Parathyroid adenoma (tissue), 2 donors: ENCODE data around the gene GPC5.
"Not testable (repeated sequence)": the region's sequence is repeated elsewhere in the genome, so short reads cannot be mapped to it uniquely, and the experiment has no call there.

ENCODE experiments used
- H2AFZ ChIP-seq: fragments of 300-600 bp; sonication (generic); one replicate; pipeline ENCODE4 v1.7.0; 2017; ENCODE audit warnings: antibody characterized with exemption, mild to moderate bottlenecking
- H3K27ac ChIP-seq: fragments of 300-600 bp; sonication (generic); one replicate; pipeline ENCODE4 v1.7.0; 2017
- H3K27me3 ChIP-seq: fragments of 300-600 bp; sonication (generic); one replicate; pipeline ENCODE4 v1.7.0; 2017; ENCODE audit warnings: low read length; ENCODE audit not compliant: control insufficient read depth, insufficient read depth
- H3K36me3 ChIP-seq: fragments of 300-600 bp; sonication (generic); one replicate; pipeline ENCODE4 v1.7.0; 2017; ENCODE audit warnings: low read length; ENCODE audit not compliant: control insufficient read depth, insufficient read depth
- H3K4me1 ChIP-seq: fragments of 300-600 bp; sonication (generic); one replicate; pipeline ENCODE4 v1.7.0; 2017; ENCODE audit warnings: control low read depth
- H3K4me2 ChIP-seq: fragments of 300-600 bp; sonication (generic); one replicate; pipeline ENCODE4 v1.7.0; 2017; ENCODE audit warnings: low read length
- H3K4me3 ChIP-seq: fragments of 300-600 bp; sonication (generic); one replicate; pipeline ENCODE4 v1.7.0; 2017; ENCODE audit warnings: low read depth, low read length
- H3K79me2 ChIP-seq: fragments of 300-600 bp; sonication (generic); one replicate; pipeline ENCODE4 v1.7.0; 2017; ENCODE audit warnings: control low read depth
- H3K9ac ChIP-seq: fragments of 300-600 bp; sonication (generic); one replicate; pipeline ENCODE4 v1.7.0; 2017; ENCODE audit warnings: mild to moderate bottlenecking
- H3K9me3 ChIP-seq: fragments of 300-600 bp; sonication (generic); one replicate; pipeline ENCODE4 v1.7.0; 2017; ENCODE audit warnings: low read length; ENCODE audit not compliant: control insufficient read depth
- TF ChIP-seq, protein P1 (sequence below): fragments of 300-600 bp; sonication (generic); IDR thresholded peaks from one replicate; pipeline ENCODE4 v1.7.0; 2017; ENCODE audit warnings: antibody characterized with exemption, mild to moderate bottlenecking
- donor health status: primary hyperparathyroidism.

GPC5 gene

DNA sequence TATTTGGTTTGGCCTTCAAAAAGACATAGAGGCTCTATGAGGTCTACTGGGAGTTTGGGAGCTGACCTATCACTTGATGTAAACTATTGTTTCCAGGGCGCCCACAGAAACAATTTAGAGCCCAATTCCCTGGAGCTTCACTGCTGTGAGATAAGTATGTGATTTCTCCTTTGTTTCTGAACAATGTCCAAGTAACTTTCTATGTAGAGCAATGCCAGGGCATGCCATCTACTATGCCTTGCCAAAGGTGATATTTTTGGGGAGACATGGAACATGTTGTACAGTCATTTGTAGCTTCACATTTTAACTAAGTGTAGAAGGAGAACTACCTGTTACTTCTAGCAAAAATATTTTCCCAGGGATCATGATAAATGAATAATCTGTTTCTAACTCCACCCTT, 872.6 kb downstream of the GPC5 start:
- Histone ChIP-seq H3K36me3 (no peaks in the 10 kb centered on the region), H3K27ac (no peak overlapping the region), H3K9ac (no peak overlapping the region), H3K4me2 (no peak overlapping the region), H2AFZ (no peak overlapping the region), H3K4me3 (no peak overlapping the region), H3K27me3 (no peaks in the 10 kb centered on the region), H3K4me1 (no peaks in the 10 kb centered on the region), H3K79me2 (no peaks in the 10 kb centered on the region), H3K9me3 (no peaks in the 10 kb centered on the region)
- TF ChIP-seq, protein P1, sequence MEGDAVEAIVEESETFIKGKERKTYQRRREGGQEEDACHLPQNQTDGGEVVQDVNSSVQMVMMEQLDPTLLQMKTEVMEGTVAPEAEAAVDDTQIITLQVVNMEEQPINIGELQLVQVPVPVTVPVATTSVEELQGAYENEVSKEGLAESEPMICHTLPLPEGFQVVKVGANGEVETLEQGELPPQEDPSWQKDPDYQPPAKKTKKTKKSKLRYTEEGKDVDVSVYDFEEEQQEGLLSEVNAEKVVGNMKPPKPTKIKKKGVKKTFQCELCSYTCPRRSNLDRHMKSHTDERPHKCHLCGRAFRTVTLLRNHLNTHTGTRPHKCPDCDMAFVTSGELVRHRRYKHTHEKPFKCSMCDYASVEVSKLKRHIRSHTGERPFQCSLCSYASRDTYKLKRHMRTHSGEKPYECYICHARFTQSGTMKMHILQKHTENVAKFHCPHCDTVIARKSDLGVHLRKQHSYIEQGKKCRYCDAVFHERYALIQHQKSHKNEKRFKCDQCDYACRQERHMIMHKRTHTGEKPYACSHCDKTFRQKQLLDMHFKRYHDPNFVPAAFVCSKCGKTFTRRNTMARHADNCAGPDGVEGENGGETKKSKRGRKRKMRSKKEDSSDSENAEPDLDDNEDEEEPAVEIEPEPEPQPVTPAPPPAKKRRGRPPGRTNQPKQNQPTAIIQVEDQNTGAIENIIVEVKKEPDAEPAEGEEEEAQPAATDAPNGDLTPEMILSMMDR: no peak

DNA sequence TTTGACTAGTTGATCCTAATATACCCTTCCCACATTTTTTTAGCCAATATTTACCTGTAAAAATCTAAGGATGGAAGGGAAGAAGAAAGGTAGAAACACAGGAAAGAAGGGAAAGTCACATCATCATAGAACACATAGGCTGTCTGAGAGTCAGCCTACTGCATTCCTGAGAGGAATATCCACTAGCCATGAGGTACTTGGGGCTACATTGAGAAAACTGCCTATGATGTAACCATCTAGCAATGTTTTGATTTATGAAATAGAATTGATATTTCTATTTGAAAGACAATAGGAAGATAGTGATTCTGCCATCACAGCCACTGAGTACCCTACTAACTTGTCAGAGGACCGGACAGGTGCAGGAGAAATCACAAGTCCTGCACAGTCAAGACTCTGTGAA, 873.8 kb downstream of the GPC5 start:
- H3K9me3 ChIP-seq: no peaks in the 10 kb centered on the region
- TF ChIP-seq, protein P1: no peak
- no peak overlapping the region for H3K9ac ChIP-seq
- H3K27ac ChIP-seq: no peak overlapping the region
- no peaks in the 10 kb centered on the region for H3K4me1 ChIP-seq
- H2AFZ ChIP-seq: no peak overlapping the region
- H3K36me3 ChIP-seq: no peaks in the 10 kb centered on the region
- no peaks in the 10 kb centered on the region for H3K79me2 ChIP-seq
- no peaks in the 10 kb centered on the region for H3K27me3 ChIP-seq
- H3K4me3 ChIP-seq: no peak overlapping the region
- H3K4me2 ChIP-seq: no peak overlapping the region

DNA sequence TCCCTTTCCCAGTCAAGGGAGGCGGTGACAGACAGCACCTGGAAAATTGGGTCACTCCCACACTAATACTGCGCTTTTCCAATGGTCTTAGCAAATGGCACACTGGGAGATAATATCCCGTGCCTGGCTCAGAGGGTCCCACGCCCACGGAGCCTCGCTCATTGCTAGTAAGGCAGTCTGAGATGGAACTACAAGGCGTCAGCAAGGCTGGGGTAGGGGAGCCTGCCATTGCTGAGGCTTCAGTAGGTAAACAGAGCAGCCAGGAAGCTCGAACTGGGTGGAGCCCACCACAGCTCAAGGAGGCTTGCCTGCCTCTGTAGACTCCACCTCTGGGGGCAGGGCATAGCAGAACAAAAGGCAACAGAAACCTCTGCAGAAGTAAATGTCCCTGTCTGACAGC, 882.6 kb downstream of the GPC5 start:
- not testable (repeated sequence) for H3K9ac ChIP-seq, H3K4me2 ChIP-seq

DNA sequence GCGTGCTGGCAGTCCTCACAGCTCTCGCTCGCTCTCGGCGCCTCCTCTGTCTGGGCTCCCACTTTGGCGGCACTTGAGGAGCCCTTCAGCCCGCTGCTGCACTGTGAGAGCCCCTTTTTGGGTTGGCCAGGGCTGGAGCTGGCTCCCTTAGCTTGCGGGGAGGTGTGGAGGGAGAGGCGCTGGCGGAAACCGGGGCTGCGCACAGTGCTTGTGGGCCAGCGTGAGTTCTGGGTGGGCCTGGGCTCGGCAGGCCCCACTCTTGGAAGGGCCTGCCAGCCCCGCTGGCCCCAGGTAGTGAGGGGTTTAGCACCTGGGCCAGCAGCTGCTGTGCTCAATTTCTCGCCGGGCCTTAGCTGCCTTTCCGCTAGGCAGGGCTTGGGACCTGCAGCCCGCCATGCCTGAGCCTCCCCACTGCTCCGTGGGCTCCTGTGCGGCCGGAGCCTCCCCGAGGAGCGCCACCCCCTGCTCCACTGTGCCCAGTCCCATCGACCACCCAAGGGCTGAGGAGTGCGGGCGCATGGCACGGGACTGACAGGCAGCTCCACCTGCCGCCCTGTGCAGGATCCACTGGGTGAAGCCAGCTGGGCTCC, 892.4 kb downstream of the GPC5 start:
- H3K27ac ChIP-seq, H3K79me2 ChIP-seq, H3K4me3 ChIP-seq, H2AFZ ChIP-seq, H3K9me3 ChIP-seq, H3K9ac ChIP-seq, H3K4me2 ChIP-seq, H3K27me3 ChIP-seq, H3K4me1 ChIP-seq, H3K36me3 ChIP-seq: not testable (repeated sequence)

More for the DNA sequence above, 882.6 kb downstream of the GPC5 start:
- not testable (repeated sequence) for H3K4me3 ChIP-seq, H3K27me3 ChIP-seq, H3K9me3 ChIP-seq, H3K4me1 ChIP-seq, H3K36me3 ChIP-seq, H3K27ac ChIP-seq, H3K79me2 ChIP-seq, H2AFZ ChIP-seq

DNA sequence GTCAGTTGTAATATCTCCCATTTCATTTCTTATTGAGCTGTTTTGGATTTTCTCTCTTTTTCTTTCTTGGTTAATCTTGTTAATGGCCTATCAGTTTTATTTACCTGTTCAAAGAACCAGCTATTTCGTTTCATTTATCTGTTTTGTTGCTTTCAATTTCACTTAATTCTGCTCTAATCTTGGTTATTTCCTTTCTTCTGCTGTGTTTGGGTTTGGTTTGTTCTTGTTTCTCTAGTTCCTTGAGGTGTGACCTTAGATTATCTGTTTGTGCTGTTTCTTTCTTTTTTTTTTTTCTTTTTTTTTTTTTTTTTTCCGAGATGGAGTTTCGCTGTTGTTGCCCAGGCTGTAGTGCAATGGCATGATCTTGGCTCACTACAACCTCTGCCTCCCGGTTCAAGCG, 896.1 kb downstream of the GPC5 start:
- not testable (repeated sequence) for H3K9ac ChIP-seq, H3K27me3 ChIP-seq, H3K36me3 ChIP-seq, H2AFZ ChIP-seq, H3K9me3 ChIP-seq, H3K4me1 ChIP-seq, H3K27ac ChIP-seq, H3K4me3 ChIP-seq, H3K4me2 ChIP-seq, H3K79me2 ChIP-seq

DNA sequence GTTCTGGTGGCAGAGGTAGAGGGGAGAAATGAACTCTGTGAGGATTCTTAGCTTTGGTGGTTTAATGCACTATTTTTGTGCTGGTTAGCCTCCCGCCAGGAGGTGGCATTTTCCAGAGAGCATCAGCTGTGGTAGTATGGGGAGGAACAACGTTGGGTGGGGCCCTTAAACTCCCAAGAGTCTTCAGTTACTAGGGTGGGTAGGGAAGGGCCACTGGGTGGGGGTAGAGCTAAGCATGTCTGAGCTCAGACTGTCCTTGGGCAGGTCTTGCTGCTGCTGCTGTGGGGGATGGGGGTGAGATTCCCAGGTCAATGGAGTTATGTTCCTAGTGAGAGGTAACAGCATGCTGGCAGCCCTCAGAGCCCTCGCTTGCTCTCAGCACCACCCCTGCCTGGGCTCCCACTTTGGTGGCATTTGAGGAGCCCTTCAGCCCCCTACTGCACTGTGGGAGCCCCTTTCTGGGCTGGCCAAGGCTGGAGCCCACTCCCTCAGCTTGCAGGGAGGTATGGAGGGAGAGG, 897.8 kb downstream of the GPC5 start:
- H3K27me3 ChIP-seq, H3K4me1 ChIP-seq, H3K36me3 ChIP-seq, H3K27ac ChIP-seq, H2AFZ ChIP-seq, H3K9me3 ChIP-seq, H3K4me3 ChIP-seq, H3K9ac ChIP-seq, H3K4me2 ChIP-seq, H3K79me2 ChIP-seq: not testable (repeated sequence)
